GM21447 (cell line): ENCODE data around the gene EHMT1.
A peak's percentile ranks its signal among the peaks of the same experiment; 100 is the strongest.

Experiments used
- ATAC-seq: cut with Tn5 transposase; IDR thresholded peaks from one replicate; pipeline ENCODE4 v1.9.1; 2021; ENCODE audit not compliant: unreplicated experiment

Gene EHMT1

DNA sequence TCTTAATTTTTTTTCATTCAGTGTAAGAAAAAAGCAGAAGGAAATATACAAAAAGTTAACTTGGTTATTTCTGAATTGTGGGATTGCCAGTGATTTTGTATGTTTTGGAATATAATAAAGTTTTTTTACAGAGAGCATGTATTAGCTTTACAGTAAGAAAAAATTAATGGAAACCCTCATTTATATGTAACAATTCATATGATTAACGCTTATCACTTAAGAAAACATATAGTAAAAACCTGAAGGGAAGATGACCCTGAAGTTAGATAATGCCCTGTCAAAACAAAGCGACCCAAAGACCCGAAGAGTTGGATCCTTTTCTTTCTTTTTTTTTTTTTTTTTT lies 52.4 kb downstream of the EHMT1 start:
- no peak for ATAC-seq

DNA sequence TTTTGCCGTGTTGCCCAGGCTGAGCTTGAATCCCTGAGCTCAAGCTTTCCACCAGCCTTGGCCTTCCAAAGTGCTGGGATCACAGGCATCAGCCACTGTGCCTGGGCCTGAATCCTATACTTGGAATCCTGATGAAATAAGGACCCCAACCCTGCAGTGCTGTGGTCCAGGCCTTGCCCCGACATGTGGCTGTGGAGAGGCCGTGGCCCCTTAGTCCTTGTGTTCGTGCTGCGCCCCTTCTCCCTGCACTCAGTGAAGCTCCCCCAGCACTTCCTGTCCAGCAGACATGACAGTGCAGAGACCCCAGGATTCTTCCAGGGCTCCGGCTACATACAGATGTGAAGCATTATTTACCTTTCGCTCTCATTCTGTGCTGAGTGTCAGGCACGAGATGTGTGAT lies 52.9 kb downstream of the EHMT1 start:
- no peak for ATAC-seq

DNA sequence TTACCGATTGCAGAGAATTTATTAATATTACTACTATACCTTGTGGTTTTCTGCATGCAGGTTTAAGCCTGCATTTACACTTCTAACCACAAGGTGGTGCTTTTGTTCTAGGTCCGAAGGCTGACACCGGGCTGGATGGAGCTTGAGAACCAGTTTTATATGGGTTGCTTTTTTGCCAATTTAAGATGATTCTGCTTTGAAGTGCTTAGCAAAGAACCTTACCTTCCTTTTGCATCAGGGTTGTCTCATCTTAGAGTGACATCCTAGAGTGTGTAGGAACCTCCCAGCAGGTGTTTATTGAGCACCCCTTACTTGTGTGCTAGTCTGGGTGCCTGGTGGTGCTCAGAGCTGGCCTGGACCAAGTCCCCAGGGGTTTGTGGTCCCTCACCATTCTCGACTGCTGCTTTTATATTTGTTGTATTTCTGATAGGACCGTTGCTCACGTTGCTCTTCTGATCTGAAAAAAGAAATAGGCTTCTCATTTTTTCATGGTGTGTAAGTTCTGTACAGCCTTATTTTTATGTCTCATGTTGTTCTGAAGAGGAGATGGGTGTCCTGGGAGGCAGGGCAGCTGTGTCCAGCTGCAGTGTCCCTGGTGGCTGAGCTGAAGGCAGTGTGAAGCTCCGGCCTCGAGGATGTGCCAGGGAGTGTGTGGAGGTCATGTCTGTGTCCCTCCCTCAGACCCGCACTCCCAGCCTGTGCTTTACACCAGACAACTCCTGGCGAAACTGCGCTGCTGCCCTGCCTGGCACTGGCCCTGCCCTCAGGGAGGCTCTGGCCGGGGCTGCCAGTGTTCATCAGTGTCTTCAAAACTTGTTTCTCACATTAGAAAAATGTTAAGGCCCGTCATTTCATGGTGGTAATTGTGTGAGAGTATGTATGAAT lies 54.3 kb downstream of the EHMT1 start:
- ATAC-seq: peak; percentile 79

DNA sequence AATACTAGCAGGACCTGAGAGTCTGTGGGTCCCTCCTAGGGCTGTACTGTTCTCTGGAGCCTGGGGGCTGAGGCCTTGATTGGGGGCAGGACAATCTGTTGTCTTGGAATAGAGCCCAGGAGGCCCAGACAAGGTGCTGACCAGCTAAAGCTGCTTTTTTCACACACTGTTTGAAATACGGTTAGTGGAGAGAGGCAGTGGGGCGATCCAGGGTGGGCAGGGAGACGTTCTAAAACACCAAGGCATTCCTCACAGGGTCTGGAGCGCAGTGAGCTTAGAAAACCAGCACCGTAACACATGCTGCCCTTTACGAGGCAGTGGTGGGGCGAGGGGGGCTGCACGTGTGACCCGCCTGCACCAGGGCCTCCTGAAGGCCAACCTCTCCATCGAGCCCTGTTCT lies 55.1 kb downstream of the EHMT1 start:
- no peak for ATAC-seq

DNA sequence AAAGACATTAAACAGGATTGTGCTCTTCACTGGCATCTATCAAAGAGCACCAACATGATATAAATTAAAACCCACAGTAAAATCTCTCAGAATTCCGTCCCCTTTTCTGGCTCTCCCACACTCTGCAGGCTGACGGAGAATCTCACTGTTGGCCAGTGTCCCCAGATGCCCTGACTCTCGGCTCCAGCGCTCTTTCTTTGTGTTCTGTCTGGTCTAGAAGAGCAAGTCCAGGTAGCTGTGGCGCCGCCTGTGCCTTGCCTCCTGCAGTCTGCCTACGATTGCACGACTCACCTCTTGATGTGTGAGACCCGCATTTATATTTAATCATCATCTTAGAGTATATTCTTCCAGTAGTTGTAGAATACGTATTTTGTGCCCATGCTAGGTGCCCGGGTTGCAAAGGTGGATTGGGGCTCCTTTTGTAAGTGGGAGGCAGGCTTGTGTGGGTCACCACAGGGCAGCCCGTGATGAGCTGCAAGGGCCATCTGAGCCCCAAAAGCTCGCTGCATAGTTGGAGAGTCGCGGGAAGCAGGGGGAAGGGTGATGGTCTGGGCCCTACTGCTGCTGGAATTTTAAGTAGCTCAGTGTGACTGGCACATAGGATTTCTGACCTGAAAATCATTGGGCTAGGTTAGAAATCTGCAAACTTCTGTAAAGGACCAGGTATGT lies 55.6 kb downstream of the EHMT1 start:
- ATAC-seq: no peak

DNA sequence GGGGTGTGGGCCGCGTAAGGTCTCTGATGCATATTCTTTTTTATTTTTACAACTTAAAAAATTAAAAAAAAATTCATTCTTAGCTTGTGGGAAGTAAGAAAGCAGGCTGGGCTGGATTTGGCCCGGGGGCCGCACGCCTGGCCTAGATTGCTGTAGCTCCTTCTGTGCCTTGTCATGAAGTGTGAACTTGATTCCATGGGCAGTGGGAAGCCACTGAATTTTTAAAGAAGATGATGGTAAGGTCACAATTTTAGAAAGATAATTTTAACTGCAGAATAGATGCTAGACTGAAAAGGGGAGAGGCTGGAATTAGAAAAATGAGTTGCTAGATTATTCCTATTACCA lies 56.1 kb downstream of the EHMT1 start:
- ATAC-seq: no peak

DNA sequence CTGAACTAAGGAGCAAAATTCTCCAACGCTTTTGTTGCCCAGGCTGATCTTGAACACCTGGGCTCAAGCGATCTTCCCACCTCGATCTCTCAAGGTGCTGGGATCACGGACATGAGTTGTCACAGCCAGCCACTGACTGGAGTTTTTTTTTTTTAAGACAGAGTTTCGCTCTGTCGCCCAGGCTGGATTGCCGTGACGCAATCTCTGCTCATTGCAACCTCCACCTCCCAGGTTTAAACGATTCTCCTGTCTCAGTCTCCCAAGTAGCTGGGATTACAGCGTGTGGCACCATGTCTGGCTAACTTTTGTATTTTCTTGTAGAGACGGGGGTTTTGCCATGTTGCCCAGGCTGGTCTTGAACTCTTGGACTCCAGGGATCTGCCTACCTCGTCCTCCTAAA lies 58.2 kb downstream of the EHMT1 start:
- ATAC-seq: no peak

DNA sequence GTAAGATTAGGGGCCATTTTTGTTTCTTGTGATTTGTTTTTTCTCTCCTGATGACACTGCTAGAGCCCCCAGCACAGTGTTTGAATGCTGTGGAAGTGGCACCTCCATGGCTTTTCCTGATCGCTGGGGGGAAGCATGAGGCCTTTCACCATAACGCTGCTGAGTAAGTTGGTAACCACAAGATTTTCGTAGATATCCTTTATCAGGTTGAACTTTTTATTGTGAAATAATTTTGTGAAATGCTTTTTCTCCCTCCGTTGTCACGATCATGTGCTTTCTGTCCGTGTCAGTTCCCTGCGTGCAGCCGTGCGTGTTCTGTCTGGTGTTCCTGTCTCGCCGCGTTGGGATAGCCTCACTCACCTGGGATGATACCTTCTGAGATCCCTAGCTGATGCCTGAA lies 59.4 kb downstream of the EHMT1 start:
- ATAC-seq: no peak

DNA sequence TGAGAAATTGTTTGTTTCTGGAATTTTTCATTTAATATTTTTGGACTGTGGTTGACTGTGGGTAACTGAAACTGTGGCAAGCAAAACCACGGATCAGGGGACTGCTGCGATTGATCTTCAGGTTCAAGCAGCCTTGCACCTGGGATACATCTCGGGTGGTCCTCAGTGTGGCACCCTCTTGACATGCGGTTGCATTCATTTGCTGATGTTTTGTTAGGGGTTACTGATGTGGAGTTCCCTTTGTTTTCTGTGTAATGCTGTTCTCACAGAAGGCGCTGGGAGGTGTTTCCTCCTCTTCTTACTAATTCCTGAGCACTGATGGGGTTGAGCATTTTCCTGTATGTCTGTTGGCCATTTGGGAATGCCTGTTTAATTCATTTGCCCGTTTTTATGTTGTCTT lies 60.4 kb downstream of the EHMT1 start:
- no peak for ATAC-seq

DNA sequence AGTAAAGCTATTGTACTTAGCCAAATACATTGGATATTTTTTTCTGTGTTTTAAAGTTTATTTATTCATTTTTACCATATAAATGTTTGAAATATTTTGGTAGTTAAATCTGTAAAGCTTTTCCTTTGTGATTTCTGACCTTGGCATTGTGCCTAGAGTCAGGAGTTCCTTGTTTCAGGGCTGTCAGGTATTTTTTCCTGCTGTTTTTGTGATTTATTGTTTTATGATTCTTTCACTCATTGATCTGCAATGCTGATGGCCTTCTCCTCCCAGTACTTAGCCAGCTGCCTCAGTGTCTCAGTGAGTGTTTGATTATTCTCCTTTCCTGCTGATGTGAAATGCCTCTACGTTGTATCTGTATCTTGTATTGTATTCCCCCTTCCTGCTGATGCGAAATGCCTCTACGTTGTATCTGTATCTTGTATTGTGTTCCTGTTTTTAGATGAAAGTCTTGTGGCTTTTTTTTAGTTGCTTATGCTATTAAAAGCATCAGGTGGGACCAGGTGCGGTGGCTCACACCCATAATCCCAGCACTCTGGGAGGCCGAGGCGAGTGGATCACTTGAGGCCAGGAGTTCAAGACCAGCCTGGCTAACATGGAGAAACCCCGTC lies 61.0 kb downstream of the EHMT1 start:
- no peak for ATAC-seq

DNA sequence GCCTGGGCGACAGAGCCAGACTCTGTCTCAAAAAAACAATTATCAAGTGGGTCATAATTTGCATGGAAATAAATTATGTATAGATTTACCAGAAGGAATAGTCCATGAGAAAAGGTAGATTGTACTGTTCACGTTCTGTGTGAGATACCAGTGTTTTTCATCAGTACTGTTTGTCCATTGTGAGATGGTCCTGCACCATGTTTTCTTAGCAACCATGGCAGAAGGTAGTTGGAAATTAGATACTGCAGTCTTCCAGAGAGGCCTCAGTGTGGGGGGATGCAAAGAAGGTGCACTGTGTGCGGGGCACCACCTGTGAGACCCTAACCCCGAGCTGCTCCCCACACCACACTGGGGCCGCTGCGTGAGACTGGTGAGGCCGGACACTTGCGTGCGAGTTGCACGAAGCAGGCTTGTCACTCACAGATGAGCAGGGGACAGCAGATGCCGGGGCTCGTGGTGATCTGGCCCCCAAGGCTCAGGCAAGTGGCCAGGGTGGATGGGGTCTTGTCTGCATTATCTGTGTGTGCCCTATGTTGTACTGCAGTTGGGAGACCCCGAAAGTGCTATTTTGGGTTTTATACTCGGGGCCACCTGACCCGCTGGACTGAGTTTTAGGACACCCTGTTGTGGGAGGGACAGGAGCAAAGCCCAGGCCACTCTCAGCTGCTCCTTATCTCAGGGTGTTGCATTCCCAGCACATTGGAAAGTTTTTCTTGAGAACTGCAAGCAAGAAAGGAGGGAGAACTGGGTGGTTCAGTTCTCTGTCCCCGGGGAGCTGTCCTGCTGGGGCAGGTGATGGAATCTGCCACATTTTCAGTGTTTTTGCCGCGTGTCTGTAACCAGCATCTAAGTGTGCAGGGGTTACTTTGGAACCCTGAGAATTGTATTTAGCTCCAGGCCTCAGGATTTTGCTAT lies 61.9 kb downstream of the EHMT1 start:
- ATAC-seq: no peak

DNA sequence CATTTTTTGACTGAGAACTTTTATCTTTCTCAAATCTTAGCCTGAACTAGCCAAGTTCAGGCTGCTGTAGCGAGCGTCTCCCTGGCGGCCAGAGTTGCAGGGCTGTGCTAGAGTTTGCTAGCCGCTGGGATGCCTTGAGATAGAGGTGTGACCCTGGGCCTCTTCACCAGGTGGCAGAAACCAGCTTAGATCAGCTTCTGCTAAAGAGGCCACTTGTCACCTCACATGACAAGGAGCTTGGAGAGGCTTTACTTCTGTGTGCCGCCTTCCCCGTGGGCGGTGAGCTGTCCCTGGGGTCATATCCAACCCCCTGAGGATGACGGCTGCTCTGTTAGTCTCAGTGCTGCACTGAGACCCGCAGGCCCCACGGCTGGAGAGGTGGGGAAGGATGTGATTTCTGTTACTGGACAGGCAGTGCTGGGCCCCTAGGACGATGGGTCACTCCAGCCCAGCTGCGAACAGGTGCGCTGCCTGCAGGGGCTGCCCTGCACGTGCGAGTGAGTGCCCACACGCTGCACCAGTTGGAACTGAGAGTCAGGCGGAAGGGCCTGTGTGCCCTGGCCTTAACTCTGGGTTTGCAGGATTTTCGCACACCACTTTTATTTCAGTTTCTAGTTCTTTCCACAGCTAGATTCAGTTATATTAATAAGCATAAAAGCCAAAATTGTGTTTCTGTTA lies 63.8 kb downstream of the EHMT1 start:
- ATAC-seq: no peak

DNA sequence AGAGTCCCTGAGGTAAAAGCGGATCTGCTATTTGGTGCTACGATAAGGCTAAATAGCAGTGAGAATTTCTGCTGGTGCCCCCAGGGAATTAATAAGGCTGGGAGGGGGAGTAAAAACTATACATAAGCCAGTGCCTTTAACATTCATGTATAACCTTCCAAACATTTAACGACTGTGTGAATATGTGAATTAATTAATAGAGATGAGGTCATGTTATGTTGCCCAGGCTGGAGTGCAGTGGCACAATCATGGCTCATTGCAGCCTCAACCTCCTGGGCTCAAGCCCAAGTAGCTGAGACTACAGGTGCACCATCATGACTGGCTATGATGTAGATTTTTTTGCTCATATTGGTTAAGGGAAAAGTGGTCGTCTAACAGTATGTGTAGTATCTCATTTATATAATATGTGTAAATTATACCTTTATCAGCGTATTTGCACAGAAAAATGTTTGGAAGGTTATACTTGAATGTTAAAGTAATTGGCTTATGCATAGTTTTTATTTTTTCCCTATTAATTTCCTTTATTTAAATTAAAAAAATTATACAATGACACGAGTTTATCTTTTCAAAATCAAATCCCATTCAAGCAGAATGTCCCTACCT lies 64.6 kb downstream of the EHMT1 start:
- no peak for ATAC-seq

DNA sequence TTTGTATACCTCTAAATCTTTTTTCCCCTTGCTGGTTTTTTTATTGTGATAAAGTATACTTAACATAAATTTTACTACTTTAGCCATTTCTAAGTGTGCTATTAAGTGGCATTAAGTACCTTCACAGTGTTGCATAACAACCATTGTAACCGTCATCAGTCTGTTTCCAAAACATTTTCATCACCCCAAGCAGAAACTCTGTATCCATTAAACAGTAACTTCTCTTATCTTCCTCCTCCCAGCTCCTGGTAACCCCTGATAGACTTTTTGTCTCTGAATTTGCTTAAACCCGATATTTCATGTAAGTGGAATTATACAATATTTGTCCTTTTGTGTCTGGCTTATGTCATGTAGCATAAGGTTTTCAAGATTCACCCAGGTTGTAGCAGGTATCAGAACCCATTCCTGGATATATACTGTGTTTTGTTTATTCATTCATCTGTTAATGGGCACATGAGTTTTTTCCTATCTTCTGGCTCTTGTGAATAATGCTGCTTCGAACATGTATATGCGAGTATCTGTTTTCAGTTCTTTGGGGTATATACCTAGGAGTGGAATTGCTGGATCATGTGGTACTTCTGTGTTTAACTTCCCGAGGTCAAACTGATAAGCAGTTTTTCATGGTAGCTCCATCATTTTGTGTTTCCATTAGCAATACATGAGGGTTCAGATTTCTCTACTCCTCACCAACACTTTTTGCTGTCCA lies 66.4 kb downstream of the EHMT1 start:
- ATAC-seq: no peak

DNA sequence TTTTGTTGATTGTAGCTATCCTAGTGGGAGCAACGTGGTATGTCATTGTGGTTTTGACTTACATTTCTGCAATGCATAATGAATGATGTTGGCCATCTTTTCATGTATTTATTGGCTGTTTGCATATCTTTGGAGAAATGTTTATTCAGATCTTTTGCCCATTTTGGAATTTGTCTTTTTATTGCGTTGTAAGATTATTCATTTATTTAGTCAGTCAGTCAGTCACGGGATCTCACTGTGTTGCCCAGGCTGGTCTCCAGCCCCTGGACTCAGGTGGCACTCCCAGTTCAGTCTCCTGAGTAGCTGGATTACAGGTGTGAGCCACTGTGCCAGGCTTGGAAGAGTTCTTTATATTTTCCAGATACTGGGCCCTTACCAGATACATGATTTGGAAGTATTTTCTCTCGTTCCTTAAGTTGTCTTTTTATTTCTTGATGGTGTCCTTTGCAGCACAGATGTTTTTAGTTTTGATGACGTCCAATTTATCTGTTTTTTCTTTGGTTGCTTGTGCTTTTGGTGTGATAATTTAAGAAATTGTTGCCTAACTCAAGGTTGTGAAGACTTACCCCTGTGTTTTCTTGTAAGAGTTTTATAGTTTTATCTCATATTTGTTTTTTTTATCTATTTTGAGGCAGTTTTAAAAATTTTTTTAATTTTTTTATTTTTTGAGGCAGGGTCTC lies 67.1 kb downstream of the EHMT1 start:
- ATAC-seq: no peak

DNA sequence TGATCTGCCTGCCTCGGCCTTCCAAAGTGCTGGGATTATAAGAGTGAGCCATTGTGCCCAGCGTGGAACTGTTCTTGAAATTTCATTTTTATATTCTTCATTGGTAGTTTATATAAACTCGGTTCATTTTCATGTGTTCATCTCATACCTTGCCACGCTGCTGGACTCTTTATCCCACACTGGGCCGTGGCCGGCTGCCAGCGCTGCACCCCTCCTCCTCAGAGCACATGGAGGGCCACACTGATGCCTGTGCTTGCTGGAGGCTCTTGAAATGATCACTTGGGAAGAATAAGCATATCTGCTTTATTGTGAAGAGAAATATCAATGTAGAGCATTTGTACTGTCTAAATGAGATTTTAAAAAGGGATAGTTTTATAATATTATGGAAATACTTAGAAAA lies 69.5 kb downstream of the EHMT1 start:
- ATAC-seq: no peak

DNA sequence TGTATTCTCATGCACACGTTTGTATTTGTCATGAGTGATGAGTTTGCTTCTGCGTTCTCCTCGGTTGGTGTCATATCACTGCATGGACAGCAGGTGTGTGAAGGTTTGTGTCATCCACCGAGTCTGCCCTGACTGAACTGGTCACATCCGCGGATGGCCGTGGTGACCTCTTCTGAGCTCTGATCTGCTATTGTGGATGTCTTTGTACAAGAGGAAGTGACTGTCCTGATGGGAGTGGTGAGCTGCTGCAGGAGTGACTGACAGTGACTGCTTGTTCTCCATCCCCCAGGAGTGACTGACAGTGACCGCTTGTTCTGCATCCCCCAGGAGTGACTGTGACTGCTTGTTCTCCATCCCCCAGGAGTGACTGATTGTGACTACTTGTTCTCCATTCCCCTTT lies 69.9 kb downstream of the EHMT1 start:
- no peak for ATAC-seq

DNA sequence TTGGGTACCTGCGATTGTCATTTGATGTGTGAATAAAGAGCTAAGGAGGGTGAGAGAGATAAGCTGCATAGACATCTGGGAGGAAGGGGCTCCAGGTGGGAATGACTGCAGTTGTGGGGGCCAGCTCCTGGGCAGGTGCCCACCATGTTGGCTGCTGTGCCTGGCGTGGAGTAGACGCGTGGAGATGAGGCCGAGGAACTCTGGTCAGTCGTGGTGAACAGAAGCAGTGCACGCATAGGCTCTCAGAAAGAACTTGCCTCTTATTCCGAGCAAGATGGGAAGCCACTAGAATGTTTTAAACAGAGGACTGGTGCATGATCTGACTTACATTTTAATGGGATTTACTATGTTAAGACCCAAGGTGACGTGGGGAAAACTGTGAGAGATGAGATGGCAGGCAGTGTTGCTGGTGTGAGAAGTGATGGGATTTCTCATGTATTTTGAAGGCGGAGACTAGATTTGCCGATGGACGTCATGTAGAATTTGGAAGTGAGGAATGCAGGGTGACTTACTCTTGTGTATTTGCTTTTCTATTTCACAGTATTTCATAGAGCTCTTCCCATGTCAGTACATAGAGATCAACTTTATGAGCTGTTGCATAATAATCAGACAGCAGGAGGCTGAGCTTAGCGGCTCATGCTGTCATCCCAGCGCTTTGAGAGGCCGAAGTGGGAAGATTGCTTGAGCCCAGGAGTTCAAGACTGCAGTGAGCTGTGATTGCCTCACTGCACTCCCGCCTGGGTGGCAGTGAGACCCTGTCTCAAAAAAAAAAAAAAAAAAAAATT lies 71.1 kb downstream of the EHMT1 start:
- no peak for ATAC-seq
